ENCODE data around the gene CITED1.

Gene CITED1

GRCh38 chrX:72308566-72309296 lies 3.0 kb upstream of the CITED1 start:
- peak; percentile 69 for DNase-seq (ENCODE audit: low read depth)

DNA sequence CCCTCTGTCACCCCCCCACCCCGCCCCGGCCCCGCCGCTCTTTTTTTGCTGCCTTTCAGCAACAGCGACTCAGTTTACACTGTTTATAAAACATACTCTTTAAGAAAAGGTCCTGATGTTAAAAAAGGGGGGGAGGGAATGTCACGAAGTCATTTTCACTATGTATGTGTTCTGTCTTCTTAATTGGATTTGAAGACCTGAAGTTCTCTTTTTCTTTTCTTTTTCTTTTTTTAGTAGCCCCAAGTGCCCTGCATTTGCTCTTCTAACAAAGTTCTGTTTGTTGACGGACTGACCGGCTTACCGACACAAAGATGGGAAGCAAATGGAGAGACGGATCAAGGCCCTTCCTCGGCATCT lies 2.5 kb upstream of the CITED1 start:
- DNase-seq (ENCODE audit: low read depth) = no peak

- no peak for DNase-seq (ENCODE audit: low read depth)
Observed at GRCh38 chrX:72307646-72308051, 1.9 kb upstream of the CITED1 start.

DNA sequence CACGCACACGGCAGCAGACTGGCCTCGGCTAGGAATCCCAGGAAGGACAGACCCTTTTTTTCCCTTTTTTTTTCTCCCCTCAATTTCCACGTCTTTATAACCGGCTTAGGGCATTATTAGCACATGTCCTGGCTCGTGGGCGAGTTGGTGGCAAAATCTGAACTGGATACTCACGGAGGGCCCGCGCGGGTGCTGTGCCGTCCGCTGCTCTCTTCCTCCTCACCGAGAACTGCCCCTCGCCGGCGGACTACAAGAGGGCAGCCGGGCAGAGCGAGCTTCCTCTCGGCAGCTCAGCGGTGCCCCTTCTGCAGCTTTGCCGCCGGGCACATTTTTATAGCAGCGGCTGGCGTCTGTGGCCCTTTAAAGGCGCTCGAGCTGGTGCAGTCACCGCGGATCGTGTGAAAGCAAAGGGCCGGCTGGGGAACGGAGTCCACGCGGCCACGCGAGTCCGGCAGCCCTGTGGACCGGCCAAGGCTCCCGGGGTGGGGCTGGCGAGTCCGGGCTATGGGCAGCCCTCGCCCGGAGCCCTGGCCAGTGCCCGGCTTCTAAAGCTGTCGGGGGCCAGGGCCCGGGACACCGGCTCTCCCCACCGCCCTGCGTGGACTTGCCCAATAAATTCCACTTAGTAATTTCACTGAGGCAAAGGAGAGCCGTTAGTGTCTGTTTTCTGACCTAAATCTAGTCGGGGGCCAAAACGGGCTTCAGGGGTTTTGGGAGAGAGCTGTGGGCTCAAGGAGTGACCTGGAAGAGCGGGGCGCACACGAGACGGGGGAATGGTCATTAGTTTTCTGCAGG lies 1.3 kb upstream of the CITED1 start:
- peak; percentile 74 for DNase-seq (ENCODE audit: low read depth)

DNA sequence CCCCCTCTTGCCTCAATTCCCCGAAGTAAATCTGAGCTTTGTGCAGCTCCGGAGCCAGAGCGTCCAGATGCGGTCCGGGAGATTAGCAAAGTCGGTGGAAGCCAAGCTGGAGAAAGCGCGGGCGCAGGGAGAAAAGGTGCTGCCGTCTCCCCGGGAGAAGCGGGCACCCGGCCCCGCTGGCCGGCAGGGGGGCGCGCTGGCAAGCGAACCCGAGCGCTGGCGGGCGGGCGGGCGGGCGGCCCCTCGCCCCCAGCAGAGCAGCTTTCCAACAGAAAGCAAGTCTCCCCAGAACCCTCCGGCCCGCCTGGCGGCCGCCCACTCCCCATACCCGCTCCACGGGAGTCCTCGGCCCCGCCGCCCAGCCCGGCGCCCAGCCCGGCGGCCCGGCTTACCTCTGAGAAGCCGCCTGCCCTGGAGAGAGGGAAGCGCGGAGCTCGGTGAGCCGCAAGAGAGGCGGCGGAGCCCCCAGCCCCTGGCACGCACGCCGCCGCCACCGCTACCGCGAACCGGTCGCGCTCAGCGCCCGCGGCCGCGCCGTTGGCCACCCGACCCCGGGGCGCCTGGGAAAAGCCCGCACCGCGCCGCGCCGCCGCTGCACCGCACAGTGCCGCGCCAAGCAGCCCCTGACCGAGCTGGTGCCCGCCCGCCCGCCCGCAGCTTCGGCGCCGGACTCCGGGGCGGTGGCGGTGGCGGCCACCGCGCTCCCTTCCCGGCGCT lies 529 bp upstream of the CITED1 start:
- DNase-seq (ENCODE audit: low read depth) = peak; percentile 21

GRCh38 chrX:72304877-72305276 lies 837 bp downstream of the CITED1 start:
- DNase-seq (ENCODE audit: low read depth) = no peak

DNA sequence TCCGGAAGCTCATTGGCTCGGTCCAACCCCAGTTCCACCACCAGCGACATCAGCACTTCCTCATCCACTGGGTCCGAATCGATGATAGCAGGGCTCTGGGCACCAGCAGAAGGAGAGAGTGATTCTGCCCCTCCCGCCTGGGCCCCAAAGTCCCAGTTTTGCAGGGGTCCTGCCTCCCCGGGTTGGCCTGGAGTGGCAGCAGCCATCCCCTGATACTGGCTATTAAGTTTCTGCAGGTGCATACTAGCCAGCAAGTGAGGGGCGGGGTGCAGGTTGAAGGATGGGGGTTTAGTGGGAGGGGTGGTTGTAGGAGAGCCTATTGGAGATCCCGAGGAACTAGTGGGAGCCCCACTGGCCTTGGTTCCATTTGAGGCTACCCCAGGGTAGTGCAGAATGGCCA lies 3.9 kb downstream of the CITED1 start:
- DNase-seq (ENCODE audit: low read depth) = no peak

GRCh38 chrX:72299891-72300630 lies 5.7 kb downstream of the CITED1 start:
- DNase-seq (ENCODE audit: low read depth) = no peak

DNA sequence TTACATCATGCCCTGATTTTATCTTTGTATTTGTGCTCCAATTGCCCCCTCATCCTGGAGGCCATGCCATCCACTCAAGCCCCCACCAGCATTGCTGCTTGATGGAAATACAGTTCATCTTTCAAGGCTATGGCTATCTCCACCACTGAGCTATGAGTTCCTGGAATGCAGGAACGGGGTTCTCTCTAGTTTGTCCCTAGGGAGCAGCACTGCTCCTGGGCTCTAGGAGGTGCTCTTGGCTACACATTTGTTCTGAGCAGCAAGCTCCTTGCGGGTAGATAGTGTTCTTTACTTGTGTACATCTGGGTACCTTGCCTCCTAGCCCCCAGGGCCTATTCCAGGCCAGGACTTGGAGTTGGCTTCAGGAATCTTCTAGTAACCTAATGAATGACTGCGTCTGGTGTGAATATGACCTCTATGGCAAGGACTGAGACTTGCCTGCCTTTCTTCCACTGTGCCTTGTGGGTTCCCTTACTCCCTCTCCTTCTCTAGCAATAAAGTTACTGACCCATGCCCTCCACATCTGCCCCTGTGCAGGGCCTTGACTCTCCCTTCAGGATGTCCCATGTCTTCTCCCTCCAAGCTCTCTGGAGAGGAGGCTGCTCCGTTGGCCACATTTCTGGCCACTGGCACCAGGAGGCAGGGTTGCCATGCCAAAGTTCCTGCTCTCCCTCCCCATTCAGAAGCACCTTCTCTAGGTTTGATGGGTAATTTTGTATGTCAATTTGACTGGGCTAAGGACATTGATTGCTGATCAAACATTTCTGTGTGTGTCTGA lies 7.6 kb downstream of the CITED1 start:
- DNase-seq (ENCODE audit: low read depth) = peak; percentile 59

GRCh38 chrX:72296991-72297390 lies 8.7 kb downstream of the CITED1 start:
- DNase-seq (ENCODE audit: low read depth) = no peak

- no peak for DNase-seq (ENCODE audit: low read depth)
Observed at GRCh38 chrX:72295745-72296144, 10.0 kb downstream of the CITED1 start.

DNA sequence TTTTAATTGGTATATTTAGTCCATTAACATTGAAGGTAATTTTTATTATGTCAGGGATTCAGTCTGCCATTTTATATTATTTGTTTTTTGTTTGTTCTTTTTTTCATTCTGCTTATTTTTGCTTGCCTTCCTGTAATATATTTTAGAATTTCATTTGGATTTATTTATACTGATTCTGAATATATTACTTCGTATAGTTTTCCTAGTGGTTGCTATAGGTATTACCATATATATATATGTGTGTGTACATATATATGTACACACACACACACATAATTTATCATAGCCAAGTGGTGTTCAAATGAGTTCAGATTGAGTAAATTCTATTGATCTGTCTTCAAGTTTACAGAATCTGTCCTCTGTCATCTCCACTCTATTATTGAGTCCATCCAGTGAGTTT lies 11.2 kb downstream of the CITED1 start:
- DNase-seq (ENCODE audit: low read depth) = no peak

DNA sequence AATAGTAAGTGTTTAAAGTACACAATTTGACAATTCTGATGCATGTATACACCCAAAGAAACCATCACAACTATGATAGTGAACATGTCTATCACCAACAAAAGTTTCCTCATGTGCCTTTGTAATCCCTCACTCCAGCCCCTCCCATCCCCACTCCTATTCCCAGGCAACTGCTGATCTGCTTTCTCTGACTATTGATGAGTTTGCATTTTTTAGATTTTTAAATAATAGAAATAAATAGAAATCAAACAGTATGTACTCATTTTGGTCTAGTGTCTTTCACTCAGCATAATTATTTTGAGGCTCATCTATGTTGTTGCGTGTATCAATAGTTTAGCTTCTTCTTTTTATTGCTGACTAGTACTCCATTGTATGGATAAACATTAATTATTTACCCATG lies 23.4 kb downstream of the CITED1 start:
- no peak for DNase-seq (ENCODE audit: low read depth)

GRCh38 chrX:72280321-72280845 lies 25.3 kb downstream of the CITED1 start:
- DNase-seq (ENCODE audit: low read depth) = no peak

- DNase-seq (ENCODE audit: low read depth) = no peak
Observed at GRCh38 chrX:72276478-72276953, 29.2 kb downstream of the CITED1 start.

GRCh38 chrX:72274526-72274925 lies 31.2 kb downstream of the CITED1 start:
- peak; percentile 46 for DNase-seq (ENCODE audit: low read depth)

DNA sequence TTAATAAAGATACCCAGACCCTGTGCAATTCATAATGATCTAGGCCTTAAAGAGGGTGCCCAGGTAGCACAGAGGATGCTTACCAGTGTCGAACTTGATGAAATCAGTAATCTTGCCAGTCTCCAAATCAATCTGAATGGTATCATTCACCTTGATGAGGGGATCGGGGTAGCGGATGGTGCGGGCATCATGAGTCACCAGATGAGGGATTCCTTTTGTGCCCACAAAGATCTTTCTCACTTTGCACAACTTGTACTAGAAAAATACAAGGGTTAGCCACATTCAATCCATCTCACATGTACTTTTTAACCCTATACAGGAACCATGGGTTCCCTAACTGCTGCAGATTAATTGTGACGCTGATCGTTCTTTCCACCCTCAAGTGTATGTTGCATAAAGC lies 32.0 kb downstream of the CITED1 start:
- no peak for DNase-seq (ENCODE audit: low read depth)

GRCh38 chrX:72272868-72273267 lies 32.8 kb downstream of the CITED1 start:
- peak; percentile 71 for DNase-seq (ENCODE audit: low read depth)

DNA sequence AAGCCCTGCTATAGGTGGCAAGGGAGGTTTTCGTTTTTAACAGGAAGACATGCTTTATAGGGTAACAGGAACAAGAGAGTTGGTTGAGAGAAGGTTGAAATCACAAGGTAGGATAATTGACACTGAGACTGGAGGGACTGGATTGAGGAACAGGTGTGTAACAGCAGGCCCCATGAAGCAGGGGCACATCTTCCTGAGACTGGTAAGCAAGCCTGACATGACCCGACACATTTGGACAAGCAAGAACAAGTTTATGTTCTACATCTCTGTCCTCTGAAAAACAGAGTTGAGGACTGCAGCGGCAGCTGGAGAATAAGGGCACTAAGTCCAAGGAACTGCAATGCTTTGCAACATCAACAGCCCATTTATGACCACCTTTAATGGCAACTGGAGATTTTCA lies 33.9 kb downstream of the CITED1 start:
- DNase-seq (ENCODE audit: low read depth) = no peak

- no peak for DNase-seq (ENCODE audit: low read depth)
Observed at GRCh38 chrX:72271091-72271788, 34.5 kb downstream of the CITED1 start.
